Ascending aorta (tissue), 2 donors: Measurements from ENCODE around the gene ANP32D. TPM values are rescaled to one million over a fixed set of nuclear protein-coding genes. Genes with fewer than 3 reads are reported as not detected.
"Not testable (repeated sequence)": the region's sequence is repeated elsewhere in the genome, so short reads cannot be mapped to it uniquely, and the experiment has no call there.

Experiments used
- DNase-seq, 2 donors: peaks; one replicate each; pipeline ENCODE4 v3.0.0-alpha.2; 2019; ENCODE audit warnings: low spot score in 2 of 2
- H3K27ac ChIP-seq, 2 donors: fragments of 200-600 bp; sonication (generic); one replicate each; pipeline ENCODE4 v1.5.1; 2016 to 2017; ENCODE audit warnings: mild to moderate bottlenecking in 1 of 2
- H3K27me3 ChIP-seq: fragments of 200-600 bp; sonication (generic); one replicate; pipeline ENCODE4 v1.5.1; 2017
- H3K36me3 ChIP-seq, 2 donors: fragments of 200-600 bp; sonication (generic); one replicate each; pipeline ENCODE4 v1.5.1; 2016
- H3K4me1 ChIP-seq, 2 donors: fragments of 200-600 bp; sonication (generic); one replicate each; pipeline ENCODE4 v1.5.1; 2016 to 2017; ENCODE audit warnings: mild to moderate bottlenecking in 1 of 2
- H3K4me3 ChIP-seq, 2 donors: fragments of 200-600 bp; sonication (generic); one replicate each; pipeline ENCODE4 v1.5.1; 2016 to 2017; ENCODE audit warnings: mild to moderate bottlenecking in 1 of 2
- H3K9me3 ChIP-seq, 2 donors: fragments of 200-600 bp; sonication (generic); one replicate each; pipeline ENCODE4 v1.5.1; 2016
- CTCF ChIP-seq, 3 experiments: fragments of 200-600 bp in 2 of 3; fragments of 450-650 bp in 1 of 3; sonication (generic) in 2 of 3; IDR thresholded peaks; one replicate each; pipeline ENCODE4 v1.5.1; 2016 to 2019; ENCODE audit warnings: antibody characterized with exemption in 3 of 3, mild to moderate bottlenecking in 1 of 3, moderate library complexity in 1 of 3
- intact Hi-C: fragments of 100-400 bp; cut with DNase I; formaldehyde crosslinking; loops from one replicate; pipeline ENCODE4 v1.15.1; 2023
- total RNA-seq: library from RNA; depleted of rRNA; stranded (reverse); fragments of >200 nt; gene quantifications from one replicate; pipeline ENCODE4 v1.1.0, GENCODE V29; 2016

Gene ANP32D
- total RNA-seq, result not detected

DNA sequence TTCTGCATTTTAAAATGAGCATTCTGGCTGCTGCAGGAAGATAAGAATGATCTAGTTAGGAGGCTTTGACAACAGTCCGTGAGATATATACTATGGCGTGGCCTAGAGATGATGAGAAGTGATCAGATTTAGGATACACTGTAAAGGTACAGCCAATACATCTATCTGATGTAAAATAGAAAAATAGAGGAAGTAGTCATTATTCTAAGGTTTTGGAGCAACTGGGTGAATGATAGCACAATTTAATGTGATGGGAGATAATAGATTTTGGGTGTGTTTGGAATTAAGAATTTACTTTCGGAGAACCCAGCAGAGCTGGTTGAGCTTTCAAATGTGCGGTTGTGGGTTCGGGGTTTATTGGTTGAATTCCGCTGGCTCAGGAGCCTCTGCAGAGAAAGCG, at the start of gene ANP32D:
ANP32D (plus strand) TSS at position 301 of the 400 bp plus-strand sequence. CDS start 106 bp downstream, outside the sequence.
- Histone ChIP-seq H3K27me3 (no peaks in the 10 kb centered on the region), H3K9me3 (peaks cover 0 to 31% of the 10 kb centered on the region in 2 donors), H3K4me3 (no peak within 1 kb of the TSS), H3K27ac (no peak within 1 kb of the TSS), H3K36me3 (no peaks in the 10 kb centered on the region), H3K4me1 (no peaks in the 10 kb centered on the region)
- DNase-seq, result no peak
- TF ChIP-seq CTCF (IDR thresholded peaks at IDR 0.05), result no peak
- intact Hi-C loops, result no loop called here

- DNase-seq, result no peak
- Histone ChIP-seq H3K27me3 (no peaks in the 10 kb centered on the region), H3K4me1 (no peaks in the 10 kb centered on the region), H3K27ac (no peak overlapping the region), H3K9me3 (no peaks in the 10 kb centered on the region), H3K36me3 (no peaks in the 10 kb centered on the region), H3K4me3 (no peak overlapping the region)
- intact Hi-C loops, result no loop called here
- no peak for TF ChIP-seq CTCF (IDR thresholded peaks at IDR 0.05)
Observed at GRCh38 chr12:48423171-48423570, 49.2 kb upstream of the ANP32D start.

- intact Hi-C loops, result no loop called here
Observed at GRCh38 chr12:48424644-48425043, 47.7 kb upstream of the ANP32D start.

GRCh38 chr12:48434016-48434415, 38.3 kb upstream of the ANP32D start:
- H3K36me3 ChIP-seq, intact Hi-C loops, H3K4me3 ChIP-seq, H3K27me3 ChIP-seq, DNase-seq, H3K27ac ChIP-seq, H3K4me1 ChIP-seq: not testable (repeated sequence)
- H3K9me3 ChIP-seq, result peaks cover 0 to 23% of the 10 kb centered on the region in 2 donors

More at GRCh38 chr12:48424644-48425043, 47.7 kb upstream of the ANP32D start:
- Histone ChIP-seq H3K36me3 (no peaks in the 10 kb centered on the region), H3K4me3 (no peak overlapping the region), H3K4me1 (no peaks in the 10 kb centered on the region), H3K9me3 (no peaks in the 10 kb centered on the region), H3K27ac (no peak overlapping the region), H3K27me3 (no peaks in the 10 kb centered on the region)
- no peak for DNase-seq
- TF ChIP-seq CTCF (IDR thresholded peaks at IDR 0.05), result no peak

- DNase-seq, result no peak
- peaks cover 0 to 2% of the 10 kb centered on the region in 2 donors for H3K9me3 ChIP-seq
- no peaks in the 10 kb centered on the region for H3K4me1 ChIP-seq
- H3K27ac ChIP-seq, result no peak overlapping the region
- H3K4me3 ChIP-seq, result no peak overlapping the region
- intact Hi-C loops, result no loop called here
- no peaks in the 10 kb centered on the region for H3K36me3 ChIP-seq
- no peak for TF ChIP-seq CTCF (IDR thresholded peaks at IDR 0.05)
- no peaks in the 10 kb centered on the region for H3K27me3 ChIP-seq
Observed at GRCh38 chr12:48441069-48441468, 31.3 kb upstream of the ANP32D start.

DNA sequence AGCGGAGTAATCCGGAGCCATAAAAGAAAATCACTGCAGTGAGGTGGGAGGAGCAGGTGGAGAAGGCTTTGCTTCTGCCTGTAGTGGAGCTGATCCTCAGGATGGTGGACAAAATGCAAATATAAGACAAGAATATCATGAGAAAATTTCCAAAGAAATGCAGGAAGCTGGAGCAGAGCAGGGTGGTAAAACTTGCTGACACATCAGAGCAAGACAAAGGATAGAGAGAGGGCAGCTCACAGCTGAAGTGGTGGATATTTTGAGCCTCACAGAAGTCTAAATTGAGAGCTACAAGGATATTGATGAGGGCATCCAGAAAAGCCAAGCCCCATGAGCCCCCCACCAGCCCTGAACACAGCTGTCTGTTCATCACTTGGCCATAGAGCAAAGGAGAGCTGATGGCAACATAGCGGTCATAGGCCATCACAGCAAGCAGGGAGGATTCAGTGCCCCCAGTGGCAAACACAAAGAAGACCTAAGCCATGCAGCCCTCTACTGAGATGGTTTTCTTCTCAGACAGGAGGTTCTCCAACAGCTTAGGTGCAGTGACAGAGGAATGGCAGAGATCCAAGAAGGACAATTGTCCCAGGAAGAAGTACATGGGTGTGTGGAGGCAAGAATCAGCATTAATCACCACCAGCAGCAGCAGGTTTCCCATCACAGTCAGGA, 30.0 kb upstream of the ANP32D start:
- no peak for DNase-seq
- intact Hi-C loops, result no loop called here
- Histone ChIP-seq H3K4me1 (no peaks in the 10 kb centered on the region), H3K36me3 (no peaks in the 10 kb centered on the region), H3K27me3 (no peaks in the 10 kb centered on the region), H3K27ac (no peak overlapping the region), H3K9me3 (no peaks in the 10 kb centered on the region), H3K4me3 (no peak overlapping the region)
- TF ChIP-seq CTCF (IDR thresholded peaks at IDR 0.05), result no peak
